IMR-90 (cell line): ENCODE data around the gene CCDC181. TPM values are rescaled to one million over a fixed set of nuclear protein-coding genes. Genes with fewer than 3 reads are reported as not detected.

Source experiments
- ATAC-seq: fragments of 200-7000 bp; cut with Tn5 transposase; 2 replicates; pipeline ENCODE4 v1.9.1; 2020; ENCODE audit warnings: low read depth, mild to moderate bottlenecking, moderate library complexity
- BruUV-seq: library from RNA; stranded (reverse); fragments of 400-500 nt; replicated peaks from 2 replicates; lab custom pipeline; 2021; lab: Mats Ljungman, UMichigan
- CTCF ChIA-PET: fragments of 300-600 bp; formaldehyde crosslinking; extraction: SDS; loops from one replicate; lab custom pipeline; 2021; ENCODE audit warnings: antibody characterized with exemption; lab: Yijun Ruan, JAX
- POLR2A ChIA-PET: fragments of 300-600 bp; sonication (Branson Sonifier 250); formaldehyde crosslinking; loops from one replicate; lab custom pipeline; 2022; ENCODE audit warnings: antibody characterized with exemption; ENCODE audit not compliant: unreplicated experiment; lab: Charles Lee
- DNase-seq: peaks from one replicate; pipeline ENCODE4 v3.0.0; 2013
- H2AFZ ChIP-seq: replicated peaks from 2 replicates; pipeline ENCODE3; 2013; ENCODE audit warnings: low read length, mild to moderate bottlenecking; ENCODE audit not compliant: poor library complexity
- H2AK5ac ChIP-seq: 2 replicates; pipeline ENCODE4 v1.6.1; 2013; ENCODE audit warnings: low read depth, low read length, inconsistent platforms
- H2AK9ac ChIP-seq: replicated peaks from 2 replicates; pipeline ENCODE3; 2013; ENCODE audit warnings: mild to moderate bottlenecking, low read depth, low read length, moderate library complexity; ENCODE audit not compliant: poor library complexity
- H2BK120ac ChIP-seq: 2 replicates; pipeline ENCODE4 v1.6.1; 2013; ENCODE audit warnings: low read depth, low read length, inconsistent platforms
- H2BK15ac ChIP-seq: 3 replicates; pipeline ENCODE4 v1.6.1; 2013; ENCODE audit warnings: low read depth, low read length, inconsistent platforms
- H2BK20ac ChIP-seq: 2 replicates; pipeline ENCODE4 v1.6.1; 2013; ENCODE audit warnings: low read depth, mild to moderate bottlenecking, inconsistent platforms, low read length, moderate library complexity
- H2BK5ac ChIP-seq: 2 replicates; pipeline ENCODE4 v1.6.1; 2013; ENCODE audit warnings: mild to moderate bottlenecking, low read depth, low read length, inconsistent platforms; ENCODE audit not compliant: poor library complexity, severe bottlenecking
- H3K14ac ChIP-seq: replicated peaks from 2 replicates; pipeline ENCODE4 v1.6.1; 2013; ENCODE audit warnings: low read depth, low read length, inconsistent platforms
- H3K18ac ChIP-seq: 2 replicates; pipeline ENCODE4 v1.6.1; 2013; ENCODE audit warnings: low read depth, low read length, control low read depth
- H3K23ac ChIP-seq: 2 replicates; pipeline ENCODE4 v1.6.1; 2013; ENCODE audit warnings: low read depth, low read length, inconsistent platforms
- H3K27ac ChIP-seq: 2 replicates; pipeline ENCODE4 v1.5.1; 2013; ENCODE audit warnings: mild to moderate bottlenecking, control low read depth, low read length; ENCODE audit not compliant: insufficient read depth
- H3K27me3 ChIP-seq: 2 replicates; pipeline ENCODE4 v1.6.1; 2013; ENCODE audit warnings: low read length; ENCODE audit not compliant: control insufficient read depth, insufficient read depth
- H3K36me3 ChIP-seq: 2 replicates; pipeline ENCODE4 v1.6.1; 2013; ENCODE audit warnings: low read length, mixed read lengths; ENCODE audit not compliant: control insufficient read depth, insufficient read depth
- H3K4ac ChIP-seq: 2 replicates; pipeline ENCODE4 v1.6.1; 2013; ENCODE audit warnings: low read depth, low read length, inconsistent platforms
- H3K4me1 ChIP-seq: 2 replicates; pipeline ENCODE4 v1.6.1; 2013; ENCODE audit warnings: low read length, mixed read lengths; ENCODE audit not compliant: control insufficient read depth, insufficient read depth
- H3K4me2 ChIP-seq: 2 replicates; pipeline ENCODE4 v1.6.1; 2013; ENCODE audit warnings: low read depth, mild to moderate bottlenecking, control low read depth, low read length, moderate library complexity
- H3K4me3 ChIP-seq: 2 replicates; pipeline ENCODE4 v1.5.1; 2013; ENCODE audit warnings: low read depth, mild to moderate bottlenecking, control low read depth, low read length, moderate library complexity; ENCODE audit not compliant: insufficient read depth
- H3K56ac ChIP-seq: 2 replicates; pipeline ENCODE4 v1.6.1; 2013; ENCODE audit warnings: low read length, inconsistent platforms; ENCODE audit not compliant: insufficient read depth; ENCODE audit errors: extremely low read depth
- H3K79me1 ChIP-seq, 2 experiments: 2 replicates each; pipeline ENCODE4 v1.6.1; 2013; ENCODE audit warnings: low read length in 2 of 2, inconsistent platforms in 1 of 2, low read depth in 1 of 2
- H3K9ac ChIP-seq: 2 replicates; pipeline ENCODE4 v1.6.1; 2013; ENCODE audit warnings: low read depth, low read length, control low read depth
- H3K9me1 ChIP-seq: 2 replicates; pipeline ENCODE4 v1.6.1; 2013; ENCODE audit warnings: low read length, inconsistent platforms; ENCODE audit not compliant: insufficient read depth
- H3K9me3 ChIP-seq: 2 replicates; pipeline ENCODE4 v1.6.1; 2013; ENCODE audit warnings: low read length; ENCODE audit not compliant: control insufficient read depth, insufficient read depth
- H4K20me1 ChIP-seq: 2 replicates; pipeline ENCODE4 v1.6.1; 2013; ENCODE audit warnings: low read length, inconsistent platforms; ENCODE audit not compliant: insufficient read depth
- H4K5ac ChIP-seq: 2 replicates; pipeline ENCODE4 v1.6.1; 2013; ENCODE audit warnings: mild to moderate bottlenecking, low read depth, low read length, control low read depth
- H4K8ac ChIP-seq, 2 experiments: 2 replicates each; pipeline ENCODE4 v1.6.1; 2013; ENCODE audit warnings: low read depth in 2 of 2, low read length in 2 of 2, control low read depth in 1 of 2, inconsistent platforms in 1 of 2
- H4K91ac ChIP-seq: 2 replicates; pipeline ENCODE4 v1.6.1; 2013; ENCODE audit warnings: low read depth, low read length, inconsistent platforms; ENCODE audit not compliant: insufficient read depth
- CEBPB ChIP-seq: IDR thresholded peaks from 2 replicates; pipeline ENCODE4 v1.6.1; 2012; ENCODE audit warnings: low read depth, low read length, improper control_type of control experiment
- FOS ChIP-seq: fragments of 150-350 bp; IDR thresholded peaks from 2 replicates; pipeline ENCODE4 v1.6.1; 2016; ENCODE audit warnings: low read depth, low read length
- MAZ ChIP-seq: IDR thresholded peaks from 2 replicates; pipeline ENCODE4 v1.6.1; 2012; ENCODE audit warnings: low read depth, mild to moderate bottlenecking, low read length, improper control_type of control experiment, moderate library complexity, borderline replicate concordance
- MXI1 ChIP-seq: IDR thresholded peaks from 2 replicates; pipeline ENCODE4 v1.6.1; 2012; ENCODE audit warnings: low read depth, mild to moderate bottlenecking, low read length, moderate library complexity, borderline replicate concordance
- RFX5 ChIP-seq: IDR thresholded peaks from 2 replicates; pipeline ENCODE4 v1.8.0; 2012; ENCODE audit warnings: low read depth, mild to moderate bottlenecking, low read length, moderate library complexity
- dilution Hi-C: fragments of 300-500 bp; cut with HindIII; formaldehyde crosslinking; loops from one replicate; pipeline ENCODE4 v1.14.3; 2018; ENCODE audit warnings: low sequenced_read_pairs; ENCODE audit not compliant: unreplicated experiment
- in situ Hi-C: fragments of 300-500 bp; cut with MboI; formaldehyde crosslinking; loops from 3 replicates; pipeline ENCODE4 v1.14.3; 2019; ENCODE audit warnings: low sequenced_read_pairs, inconsistent platforms, mixed read lengths
- intact Hi-C: fragments of 100-400 bp; cut with micrococcal nuclease; formaldehyde crosslinking; loops from 2 replicates; pipeline ENCODE4 v1.10.0; 2022
- polyA plus RNA-seq, 3 experiments: library from polyadenylated mRNA; depleted of rRNA; stranded (reverse); fragments of >200 nt; gene quantifications; 2 replicates each; pipeline ENCODE4 v1.2.3, GENCODE V29; 2012; ENCODE audit warnings: low replicate concordance in 1 of 3
- total RNA-seq: library from RNA; depleted of rRNA; stranded (reverse); fragments of >200 nt; gene quantifications from 2 replicates; pipeline ENCODE4 v1.2.3, GENCODE V29; 2012
- TF ChIP-seq, protein P1 (sequence below): conservative IDR thresholded peaks from 2 replicates; pipeline ENCODE4 v1.5.1; 2012; ENCODE audit warnings: mild to moderate bottlenecking, low read depth, low read length, improper control_type of control experiment

CCDC181 gene
- total and polyA plus RNA-seq, 2 of the 4 experiments (the other 2 are of a cell fraction) = 0.03 TPM; not detected in 1

DNA sequence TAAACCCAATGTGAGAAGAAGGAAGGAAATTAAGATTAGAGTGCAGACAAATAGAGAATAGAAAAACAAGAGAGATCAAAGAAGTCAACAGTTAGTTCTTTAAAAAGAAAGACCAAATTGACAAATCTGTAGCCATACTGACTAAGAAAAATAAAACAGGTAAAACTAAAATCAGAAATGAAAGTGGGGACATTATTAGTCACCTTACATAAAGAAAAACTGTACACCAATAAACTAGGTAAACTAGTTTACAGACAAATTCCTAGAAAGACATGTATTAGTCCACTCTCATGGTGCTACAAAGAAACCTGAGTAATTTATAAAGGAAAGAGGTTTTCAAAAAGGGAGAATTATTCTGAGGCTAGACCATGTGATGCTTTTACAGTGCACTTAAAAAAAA is 37.0 kb downstream of the CCDC181 start:
- Histone ChIP-seq H4K91ac (no peak overlapping the region), H3K14ac (no peak overlapping the region), H3K27me3 (no peaks in the 10 kb centered on the region), H3K9ac (no peak overlapping the region), H3K4me2 (no peak overlapping the region), H2AFZ (no peak overlapping the region), H3K18ac (no peak overlapping the region), H3K9me3 (no peaks in the 10 kb centered on the region), H2BK5ac (no peak overlapping the region), H4K20me1 (no peaks in the 10 kb centered on the region), H2AK5ac (no peak overlapping the region), H3K27ac (no peak overlapping the region), H3K23ac (no peak overlapping the region), H3K36me3 (peaks cover 14% of the 10 kb centered on the region), H4K5ac (no peak overlapping the region), H2AK9ac (no peak overlapping the region), H2BK20ac (no peak overlapping the region), H2BK120ac (no peak overlapping the region), H4K8ac (no peak overlapping the region), H2BK15ac (no peak overlapping the region), H3K56ac (no peak overlapping the region), H3K4me1 (no peaks in the 10 kb centered on the region), H3K4ac (no peak overlapping the region), H3K79me1 (no peaks in the 10 kb centered on the region), H3K9me1 (0 out of 2 replicates have a peak, but pooled peaks cover 4% of the 10 kb centered on the region), H3K4me3 (no peak overlapping the region)
- BruUV-seq = no TSS peak
- POLR2A ChIA-PET = no interaction called here
- dilution Hi-C loops (no loop called here), intact Hi-C loops (no loop called here), in situ Hi-C loops (no loop called here)
- DNase-seq = no peak
- TF ChIP-seq MXI1 (no peak), CEBPB (no peak), MAZ (no peak), FOS (no peak), RFX5 (no peak)
- TF ChIP-seq, protein P1, sequence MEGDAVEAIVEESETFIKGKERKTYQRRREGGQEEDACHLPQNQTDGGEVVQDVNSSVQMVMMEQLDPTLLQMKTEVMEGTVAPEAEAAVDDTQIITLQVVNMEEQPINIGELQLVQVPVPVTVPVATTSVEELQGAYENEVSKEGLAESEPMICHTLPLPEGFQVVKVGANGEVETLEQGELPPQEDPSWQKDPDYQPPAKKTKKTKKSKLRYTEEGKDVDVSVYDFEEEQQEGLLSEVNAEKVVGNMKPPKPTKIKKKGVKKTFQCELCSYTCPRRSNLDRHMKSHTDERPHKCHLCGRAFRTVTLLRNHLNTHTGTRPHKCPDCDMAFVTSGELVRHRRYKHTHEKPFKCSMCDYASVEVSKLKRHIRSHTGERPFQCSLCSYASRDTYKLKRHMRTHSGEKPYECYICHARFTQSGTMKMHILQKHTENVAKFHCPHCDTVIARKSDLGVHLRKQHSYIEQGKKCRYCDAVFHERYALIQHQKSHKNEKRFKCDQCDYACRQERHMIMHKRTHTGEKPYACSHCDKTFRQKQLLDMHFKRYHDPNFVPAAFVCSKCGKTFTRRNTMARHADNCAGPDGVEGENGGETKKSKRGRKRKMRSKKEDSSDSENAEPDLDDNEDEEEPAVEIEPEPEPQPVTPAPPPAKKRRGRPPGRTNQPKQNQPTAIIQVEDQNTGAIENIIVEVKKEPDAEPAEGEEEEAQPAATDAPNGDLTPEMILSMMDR = no peak
- no peak for ATAC-seq
- CTCF ChIA-PET = no interaction called here
